Activated CD4-positive, alpha-beta T cell treated with anti-CD3 and anti-CD28 coated beads for 4 hours (primary cell): Measurements from ENCODE around the gene ARSG.
"Not testable (repeated sequence)": the region's sequence is repeated elsewhere in the genome, so short reads cannot be mapped to it uniquely, and the experiment has no call there.

Experiments
- DNase-seq, 2 donors: peaks; one replicate each; pipeline ENCODE4 v3.0.0-alpha.2; 2020

Gene ARSG

DNA sequence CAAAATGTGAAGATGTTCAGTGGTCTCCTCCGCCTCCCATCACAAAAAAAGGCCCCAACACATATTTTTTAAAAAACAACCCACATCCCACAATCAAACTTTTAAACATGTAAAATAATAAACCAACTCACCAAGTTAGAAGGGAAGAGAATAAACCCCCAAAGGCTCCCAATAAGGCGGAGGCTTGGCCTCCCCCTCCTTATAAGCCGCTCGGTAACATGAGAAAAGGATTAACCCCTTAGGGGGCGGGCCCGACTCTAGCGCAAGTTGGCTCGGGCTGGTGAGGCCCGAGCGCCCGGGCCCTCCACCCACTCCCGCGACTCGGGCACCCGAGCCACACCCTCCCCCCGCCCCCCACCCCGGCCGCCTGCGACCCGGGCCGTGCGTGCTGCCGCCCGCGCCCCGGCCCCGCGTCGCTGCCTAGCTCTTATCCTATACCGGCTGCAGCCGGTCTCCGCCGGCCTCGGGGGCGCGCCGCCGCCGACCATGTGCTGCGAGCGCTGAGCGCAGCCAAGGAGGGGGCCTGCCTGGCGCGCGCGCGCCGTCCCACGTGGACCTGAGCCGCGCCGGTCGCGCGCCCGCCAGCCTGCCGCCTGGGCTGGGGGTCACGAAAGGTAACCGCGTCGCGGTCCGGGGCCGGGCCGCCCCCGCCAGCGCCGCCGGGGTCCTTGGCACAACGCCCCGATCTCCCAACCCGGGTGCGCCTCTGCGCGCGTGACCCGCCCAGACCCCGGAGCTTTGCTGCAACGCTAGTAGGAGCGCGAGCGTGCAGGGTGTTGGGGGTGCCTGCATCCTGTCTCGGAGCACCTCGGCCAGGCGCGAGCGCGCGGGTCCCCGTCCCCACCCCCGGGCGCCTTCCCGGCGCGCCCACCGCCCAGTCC is at the start of gene ARSG, which contains the start of gene SLC16A6:
ARSG (plus strand) TSS at position 541 of the 881 bp plus-strand sequence. CDS start 15,999 bp downstream, outside the sequence.
SLC16A6 (minus strand) TSS at position 173 of the 881 bp plus-strand sequence. CDS start 12,807 bp downstream, outside the sequence.
- peak; percentile 75 to 82 for DNase-seq

DNA sequence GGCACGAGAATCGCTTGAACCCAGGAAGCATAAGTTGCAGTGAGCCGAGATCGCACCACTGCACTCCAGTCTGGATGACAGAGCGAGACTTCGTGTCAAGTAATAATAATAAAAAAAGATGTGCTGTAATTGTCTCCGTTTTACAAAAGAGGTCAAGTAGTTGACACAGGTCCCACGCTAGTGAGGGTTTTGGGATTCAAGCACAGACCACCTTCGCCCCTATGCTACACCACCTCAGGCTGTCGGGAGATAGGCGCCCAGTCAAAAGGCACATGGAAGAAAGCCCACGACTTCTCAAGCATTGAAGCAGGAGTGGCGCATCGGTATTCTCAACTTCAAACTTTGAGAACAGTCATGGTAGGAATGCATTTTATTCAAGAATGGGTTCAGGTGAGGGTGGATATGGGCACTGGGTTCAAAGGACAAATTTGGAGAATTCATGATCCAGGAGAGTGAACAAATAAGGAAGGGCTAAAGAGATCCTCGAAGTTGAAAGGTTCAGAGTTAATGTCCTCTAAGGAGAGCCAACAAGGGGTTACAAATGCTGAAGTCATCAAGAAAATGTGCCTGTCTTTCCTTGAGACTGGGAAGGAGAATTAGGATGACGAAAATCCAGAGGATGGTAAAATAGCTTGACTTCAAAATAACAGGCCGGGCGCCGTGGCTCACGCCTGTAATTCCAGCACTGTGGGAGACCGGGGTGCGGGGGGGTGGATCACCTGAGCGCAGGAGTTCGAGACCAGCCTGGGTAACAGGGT is 44.8 kb upstream of the ARSG start:
- no peak for DNase-seq

DNA sequence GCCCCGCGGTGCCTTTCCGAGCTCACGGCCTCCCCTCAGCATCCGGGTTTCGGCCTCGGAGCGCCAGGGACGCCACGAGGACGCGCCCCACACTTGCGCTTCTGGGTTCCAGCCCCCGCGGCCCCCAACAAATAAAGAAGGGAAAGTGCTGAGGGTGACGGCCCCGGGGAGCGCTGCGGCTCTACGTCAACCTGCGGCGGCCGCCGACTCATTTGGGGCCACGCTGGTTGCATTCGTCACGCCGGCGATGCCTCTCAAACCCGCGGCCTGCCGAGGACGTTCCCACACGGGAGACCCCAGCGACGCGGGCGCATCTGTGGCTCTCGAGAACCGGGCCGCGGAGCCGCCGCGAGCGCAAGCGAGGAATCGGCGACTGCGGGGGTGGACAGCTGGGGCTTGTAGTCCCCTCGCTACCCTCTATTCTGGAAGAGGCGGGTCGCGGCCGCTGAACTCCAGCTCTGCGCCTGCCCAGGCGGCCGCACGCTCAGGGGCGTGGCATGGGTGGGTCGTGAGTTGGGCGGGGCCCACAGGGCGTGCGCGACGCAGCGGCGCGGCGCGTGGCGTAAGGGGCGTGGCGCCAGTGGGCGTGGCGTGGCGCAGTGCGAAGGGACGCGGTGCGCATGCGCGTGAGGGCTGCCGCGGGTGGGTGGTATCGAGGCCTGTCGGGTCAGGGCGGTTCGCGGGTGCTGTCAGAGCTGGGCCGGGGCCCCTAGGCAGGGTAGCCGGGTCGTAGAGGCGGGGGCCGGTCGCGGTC is 43.7 kb upstream of the ARSG start, which contains the start of gene AMZ2:
AMZ2 (plus strand) TSS at position 599 of the 754 bp plus-strand sequence. CDS start 2,145 bp downstream, outside the sequence.
- peak; percentile 97 for DNase-seq

DNA sequence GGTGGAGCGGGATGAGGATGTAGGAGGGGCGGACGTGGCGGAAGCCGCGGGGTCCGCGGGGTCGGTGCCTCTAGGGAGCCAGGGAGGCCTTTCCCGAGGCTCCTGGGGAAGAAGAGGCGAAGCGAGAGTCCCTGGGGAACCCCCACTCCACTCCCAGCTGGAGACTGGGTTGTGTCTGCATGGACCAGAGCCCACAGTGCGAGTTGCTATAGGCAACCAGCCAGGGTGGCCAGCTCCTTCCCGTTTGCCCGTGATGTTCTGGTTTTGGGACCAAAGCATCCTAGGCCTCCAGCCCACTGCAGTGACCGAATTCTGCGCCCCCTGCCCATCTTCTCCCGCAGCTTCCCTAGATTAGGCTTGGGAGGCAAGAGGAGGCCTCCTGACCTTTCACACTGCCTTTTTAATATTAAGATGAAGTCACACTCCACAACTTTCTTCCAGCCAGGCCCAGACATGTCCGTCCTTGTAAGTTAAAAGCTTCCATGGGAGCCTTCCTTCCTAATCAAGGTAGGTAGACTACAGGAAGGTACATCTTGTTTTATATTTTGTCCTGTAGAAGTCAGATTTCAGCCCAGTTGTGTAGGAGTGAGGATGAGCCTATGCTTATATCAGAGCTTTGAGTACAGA is 43.0 kb upstream of the ARSG start:
- DNase-seq = peak in 1 of 2 donors; percentile 12

DNA sequence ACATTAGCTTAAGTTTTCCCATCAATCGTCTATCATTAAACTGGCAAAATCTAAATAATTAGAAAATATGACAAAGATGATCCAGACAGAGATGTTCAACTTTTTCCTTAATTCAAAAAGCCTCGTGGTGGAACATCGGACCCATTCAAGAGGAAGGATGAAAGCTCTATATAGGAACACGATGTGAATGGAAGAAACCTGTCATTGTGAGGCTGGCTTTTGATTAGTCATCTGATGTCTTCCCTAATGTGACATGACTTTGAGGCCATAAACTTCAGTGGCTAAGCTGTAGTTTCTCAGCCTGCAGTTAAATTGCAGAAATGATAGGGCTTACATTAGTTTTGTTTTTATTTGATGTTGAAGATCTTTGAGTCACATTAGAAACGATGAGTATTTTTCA is 42.4 kb upstream of the ARSG start:
- DNase-seq = peak; percentile 45 to 47

DNA sequence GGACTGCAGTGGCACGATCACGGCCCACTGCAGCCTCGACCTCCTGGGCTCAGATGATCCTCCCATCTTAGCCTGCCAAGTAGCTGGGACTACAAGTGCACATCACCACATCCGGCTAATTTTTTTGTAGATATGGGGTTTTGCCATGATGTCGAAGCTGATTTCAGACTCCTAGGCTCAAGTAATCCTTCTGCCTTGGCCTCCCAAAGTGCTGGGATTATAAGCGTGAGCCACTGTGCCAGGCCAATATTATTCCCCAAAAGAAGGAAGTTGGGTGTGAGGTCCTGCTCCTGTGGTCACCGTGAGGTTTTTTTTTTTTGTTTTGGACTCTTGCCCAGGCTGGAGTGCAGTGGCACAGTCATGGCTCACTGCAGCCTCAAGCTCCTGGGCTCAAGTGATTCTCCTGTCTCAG is 41.9 kb upstream of the ARSG start:
- no peak for DNase-seq

DNA sequence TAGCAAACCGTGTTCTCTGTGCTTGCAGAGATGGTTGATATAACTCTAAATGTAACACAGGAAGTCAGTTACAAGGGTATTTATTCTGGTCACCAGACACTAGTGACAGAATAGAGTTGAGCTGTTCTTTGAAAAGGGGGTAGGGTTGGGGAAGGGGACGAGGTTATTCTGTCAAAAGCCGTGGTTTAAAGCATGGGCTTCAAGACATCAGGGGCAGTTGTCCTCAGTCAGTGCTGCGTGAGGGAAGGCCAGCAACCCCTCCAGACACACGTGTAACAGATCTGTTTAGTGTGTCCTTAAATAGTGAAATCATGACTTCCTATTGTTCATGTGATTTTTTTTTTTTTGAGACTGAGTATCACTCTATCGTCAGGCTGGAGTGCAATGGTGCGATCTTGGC is 37.9 kb upstream of the ARSG start:
- peak in 1 of 2 donors; percentile 11 for DNase-seq

DNA sequence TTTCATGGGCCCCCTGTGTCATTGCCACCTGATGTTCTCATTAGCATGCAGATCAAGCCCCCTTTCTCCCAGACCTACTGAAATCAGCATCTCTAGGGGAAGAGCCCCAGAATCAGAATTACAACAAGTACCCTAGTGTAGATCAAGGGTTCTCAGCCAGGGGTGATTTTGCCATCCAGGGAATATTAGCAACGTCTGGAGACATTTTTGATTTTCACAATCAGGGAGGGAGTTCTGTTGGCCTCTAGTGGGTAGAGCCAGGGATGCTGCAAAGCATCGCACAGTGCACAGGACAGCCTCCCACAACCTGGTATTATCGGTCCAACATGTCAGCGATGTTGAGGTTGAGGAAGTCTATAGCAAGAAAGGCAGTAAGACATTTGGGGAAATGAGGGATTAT is 36.1 kb upstream of the ARSG start:
- no peak for DNase-seq

DNA sequence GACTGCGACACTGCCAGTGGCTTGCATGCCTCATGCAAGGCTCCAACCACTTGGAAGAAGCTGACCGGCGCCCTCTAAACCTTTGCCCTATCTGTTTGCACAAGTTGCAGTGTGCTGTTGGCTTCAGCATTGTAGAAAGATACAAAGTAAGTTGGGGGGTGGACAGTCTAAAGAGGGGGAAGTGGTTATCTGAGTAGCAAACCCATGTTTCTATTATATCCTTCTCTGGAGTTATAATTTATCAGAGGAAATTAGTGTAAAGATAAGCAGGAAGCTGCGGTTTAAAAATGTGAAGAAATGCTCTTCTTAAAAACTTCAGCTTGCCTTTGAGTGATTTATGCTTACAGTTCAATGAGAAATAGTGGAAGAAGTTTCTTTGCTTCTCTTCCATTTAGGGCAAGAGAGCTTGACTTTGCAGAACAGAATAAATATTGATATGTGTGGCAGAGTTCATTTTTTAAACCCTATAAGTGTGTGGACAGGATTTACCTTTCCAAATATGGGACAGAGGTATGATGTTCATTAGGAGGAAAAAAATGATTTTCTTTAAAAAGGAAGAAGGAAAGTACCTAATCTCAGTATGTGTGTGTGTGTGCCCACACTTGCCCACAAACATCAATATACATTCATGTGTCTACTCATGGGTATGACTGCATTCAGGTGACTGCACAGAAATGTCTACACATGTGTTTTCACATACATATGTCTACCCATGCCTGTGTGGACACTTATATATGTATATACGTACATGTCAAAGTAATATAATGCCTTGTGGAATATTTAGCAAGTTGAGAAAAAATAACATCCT is 35.4 kb upstream of the ARSG start:
- peak in 1 of 2 donors; percentile 25 for DNase-seq

DNA sequence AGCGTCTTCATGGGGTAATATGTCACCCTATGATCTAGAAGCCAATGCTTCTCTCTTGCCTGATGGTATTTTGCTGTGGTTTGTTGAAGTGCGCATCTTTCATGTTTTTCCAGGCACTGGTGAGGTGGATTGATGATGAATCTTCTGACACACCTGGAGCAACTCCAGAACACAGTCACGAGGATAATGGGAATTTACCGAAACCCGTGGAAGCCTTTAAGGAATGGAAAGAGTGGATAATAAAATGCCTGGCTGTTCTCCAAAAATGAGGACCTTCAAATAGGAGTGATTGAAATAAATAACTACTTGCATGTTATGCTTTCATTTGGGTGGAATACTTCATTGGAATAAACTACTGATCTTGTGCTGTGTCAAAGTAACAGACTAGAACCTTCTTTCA is 34.6 kb upstream of the ARSG start:
- not testable (repeated sequence) for DNase-seq

DNA sequence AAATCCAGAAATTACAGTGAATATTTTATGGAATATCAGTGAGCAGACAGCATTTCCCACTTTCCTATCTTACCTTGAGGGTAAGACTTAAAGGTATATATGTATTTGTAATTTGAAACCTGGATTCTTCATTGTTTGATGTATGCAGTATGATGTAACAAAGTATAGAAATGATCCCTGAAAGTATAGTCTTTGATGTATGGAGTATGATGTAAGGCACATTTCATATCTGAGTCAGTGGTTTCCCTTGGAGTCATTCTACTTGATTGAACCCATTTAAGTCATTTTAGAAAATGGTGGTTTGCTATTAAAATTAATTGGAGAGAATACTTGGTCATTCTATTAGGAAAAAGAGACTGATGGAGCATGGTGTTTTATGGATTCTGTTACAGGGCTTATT is 33.4 kb upstream of the ARSG start:
- DNase-seq = no peak

DNA sequence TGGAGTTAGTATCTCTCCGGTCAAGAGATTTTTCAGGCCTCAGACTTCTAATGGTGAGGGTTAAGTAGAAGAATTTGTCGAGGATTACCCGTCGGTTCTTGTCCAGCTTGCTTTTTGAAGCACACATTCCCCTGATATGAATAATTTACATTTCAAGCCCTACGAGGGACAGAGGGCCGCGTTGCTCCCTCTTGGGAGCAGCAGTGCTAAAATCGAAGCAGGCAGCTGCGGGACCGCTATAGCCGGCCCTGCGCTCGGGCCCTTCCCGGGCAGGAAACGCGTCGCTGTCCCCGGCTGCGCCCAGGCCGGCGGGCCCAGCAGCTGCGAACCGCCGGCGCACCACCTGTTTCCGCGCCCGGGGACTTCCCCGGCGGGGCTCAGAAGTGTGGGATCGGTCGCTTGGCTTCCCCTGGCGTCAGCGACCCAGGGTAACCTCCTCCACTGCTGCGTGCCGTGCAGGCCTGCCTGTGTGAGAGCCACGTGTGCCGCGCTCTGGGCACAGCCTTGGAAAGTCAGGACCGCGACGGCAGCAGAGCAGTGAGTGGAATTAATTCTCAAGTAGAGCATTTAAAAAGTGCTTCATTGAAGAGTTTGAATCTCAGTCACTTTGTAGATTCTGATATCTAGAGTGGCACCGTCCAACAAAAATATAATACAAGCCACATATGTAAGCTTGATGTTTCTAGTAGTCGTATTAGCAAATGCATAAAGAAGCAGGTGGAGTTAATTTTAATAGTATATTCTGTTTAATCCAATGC is 32.2 kb upstream of the ARSG start:
- peak; percentile 54 to 76 for DNase-seq

DNA sequence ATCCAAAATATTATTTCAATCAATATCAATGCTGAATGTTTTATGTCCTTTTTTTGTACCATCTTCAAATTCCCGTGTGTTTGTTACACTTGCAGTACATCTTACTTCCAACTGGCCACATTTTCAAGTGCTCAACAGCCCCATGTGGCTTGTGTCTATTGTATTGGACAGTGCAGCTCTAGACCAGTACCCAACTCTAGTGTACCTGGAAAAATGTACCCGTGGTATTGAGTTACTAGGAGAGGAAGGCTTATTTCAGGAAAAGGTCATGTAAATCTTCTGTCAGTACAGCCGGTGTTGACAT is 31.7 kb upstream of the ARSG start:
- DNase-seq = not testable (repeated sequence)

DNA sequence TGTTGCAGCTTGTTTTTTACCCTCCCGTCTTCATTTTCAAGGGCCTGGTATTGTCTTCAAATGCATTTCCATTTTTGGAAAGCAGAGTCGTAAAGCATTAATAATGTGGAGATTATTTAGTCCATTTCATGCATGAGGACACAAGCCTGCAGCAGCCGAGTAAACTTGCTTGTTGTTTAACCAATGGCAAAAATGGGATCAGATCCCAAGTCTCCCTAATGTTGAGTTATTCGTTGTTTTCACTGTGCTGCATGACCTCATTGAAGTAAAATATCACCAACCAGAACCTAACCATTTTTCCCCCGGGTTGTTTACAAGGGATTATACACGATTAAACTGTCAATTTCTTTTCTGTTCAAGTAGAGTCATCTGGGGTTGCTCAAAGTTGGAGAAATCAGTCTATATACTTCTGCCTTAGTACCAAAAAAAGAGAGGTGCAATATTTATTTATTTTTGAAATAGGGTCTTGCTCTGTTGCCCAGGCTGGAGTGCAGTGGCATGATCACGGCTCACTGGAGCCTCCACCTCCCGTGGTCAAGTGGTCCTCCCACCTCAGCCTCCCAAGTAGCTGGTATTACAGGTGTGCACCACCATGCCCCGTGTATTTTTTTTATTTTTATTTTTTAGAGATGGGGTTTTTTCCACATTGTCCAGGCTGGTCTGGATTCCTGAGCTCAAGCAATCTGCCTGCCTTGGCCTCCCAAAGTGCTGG is 31.1 kb upstream of the ARSG start:
- DNase-seq = no peak

DNA sequence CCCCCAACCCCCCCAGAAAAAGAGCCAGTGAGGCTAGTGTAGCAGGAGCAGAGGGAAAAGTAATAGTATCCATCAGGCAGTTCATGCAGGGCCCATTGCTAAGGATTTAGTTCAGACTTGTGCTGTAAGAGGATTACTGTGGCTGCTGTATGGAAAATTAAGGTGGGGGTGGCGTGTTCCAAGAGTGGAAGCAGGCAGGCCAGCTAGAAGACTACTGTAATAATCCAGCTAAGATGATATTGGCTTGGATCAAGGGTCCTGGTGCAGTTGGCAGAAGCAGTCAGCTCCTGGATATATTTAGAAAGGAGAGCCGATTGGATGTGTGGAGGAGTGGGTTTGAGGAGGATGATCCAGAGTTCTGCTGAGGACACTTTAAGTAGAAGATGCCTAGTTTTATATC is 28.8 kb upstream of the ARSG start:
- not testable (repeated sequence) for DNase-seq

DNA sequence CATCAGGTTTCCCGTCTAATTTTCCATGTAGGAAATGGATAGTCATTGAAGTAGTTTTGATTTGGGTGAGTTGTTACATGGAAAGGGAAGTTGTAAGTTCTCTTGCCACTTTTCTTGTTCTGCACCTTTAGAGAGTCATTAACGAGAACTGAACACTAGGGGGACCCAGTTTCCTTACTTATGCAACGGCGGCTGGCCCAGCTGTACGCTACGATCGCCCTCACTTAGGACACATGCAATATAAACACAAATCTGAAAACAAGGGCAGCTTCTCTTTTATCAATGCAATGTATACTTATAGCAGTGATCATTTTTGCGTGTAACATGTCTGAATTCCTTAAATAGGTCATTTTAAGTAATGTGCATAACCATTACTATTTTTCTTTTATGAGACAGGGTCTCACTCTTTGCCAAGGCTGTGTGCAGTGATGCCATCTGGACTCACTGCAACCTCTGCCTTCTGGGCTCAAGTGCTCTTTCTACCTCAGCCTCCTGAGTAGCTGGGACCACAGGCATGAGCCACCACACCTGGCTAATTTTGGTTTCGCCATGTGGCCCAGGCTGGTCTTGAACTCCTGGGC is 28.1 kb upstream of the ARSG start:
- DNase-seq = peak in 1 of 2 donors; percentile 25

DNA sequence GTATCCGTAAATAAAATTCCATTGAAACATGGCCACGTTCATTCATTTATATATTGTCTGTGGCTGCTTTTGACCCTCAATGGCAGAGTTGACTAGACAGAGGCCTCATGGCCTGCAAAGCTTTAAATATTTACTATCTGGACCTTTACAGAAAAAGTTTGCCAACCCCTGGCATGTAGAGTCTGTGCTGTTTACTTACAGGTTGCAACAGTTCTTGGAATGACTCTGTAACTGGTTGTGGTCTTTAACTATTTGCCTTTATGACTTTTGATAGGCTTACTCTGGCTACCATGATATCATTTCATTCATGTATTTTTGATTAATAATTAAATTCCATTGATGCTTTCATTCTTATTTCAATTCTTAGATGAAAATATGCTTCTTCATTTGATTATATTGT is 25.5 kb upstream of the ARSG start:
- DNase-seq = not testable (repeated sequence)

DNA sequence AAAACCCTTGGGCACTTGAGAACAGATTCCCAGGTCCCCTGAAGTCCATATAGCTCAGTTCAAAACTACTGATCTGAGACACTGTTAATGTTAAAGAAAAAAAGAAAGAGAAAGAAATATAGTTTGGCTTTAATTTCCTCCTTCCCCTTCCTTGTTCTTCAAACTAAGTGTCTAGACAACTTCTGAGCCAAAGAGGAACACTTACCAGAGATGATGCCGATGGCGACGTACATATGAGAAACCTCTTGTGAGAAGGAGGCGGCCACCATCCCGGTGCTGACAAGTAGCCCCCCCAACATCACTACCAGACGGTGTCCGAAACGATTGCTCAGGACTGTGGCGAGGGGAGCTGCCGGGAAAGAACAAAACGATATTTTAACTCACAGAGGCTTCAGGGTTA is 17.6 kb upstream of the ARSG start:
- no peak for DNase-seq

DNA sequence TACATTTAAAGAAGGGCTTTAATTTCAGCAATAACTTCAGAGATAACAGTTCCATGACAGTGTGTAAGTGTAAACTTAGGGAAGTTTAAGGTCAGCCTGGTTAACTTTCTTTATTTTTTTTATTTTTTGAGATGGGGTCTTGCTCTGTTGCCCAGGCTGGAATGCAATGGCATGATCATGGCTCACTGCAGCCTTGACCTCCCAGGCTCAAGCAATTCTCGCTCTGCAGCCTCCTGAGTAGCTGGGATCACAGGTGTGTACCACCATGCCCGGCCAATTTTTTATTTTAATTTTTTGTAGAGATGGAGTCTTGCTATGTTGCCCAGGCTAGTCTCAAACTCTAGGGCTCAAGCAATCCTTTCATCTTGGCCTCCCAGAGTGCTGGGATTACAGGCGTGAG is 15.0 kb upstream of the ARSG start:
- DNase-seq = not testable (repeated sequence)

DNA sequence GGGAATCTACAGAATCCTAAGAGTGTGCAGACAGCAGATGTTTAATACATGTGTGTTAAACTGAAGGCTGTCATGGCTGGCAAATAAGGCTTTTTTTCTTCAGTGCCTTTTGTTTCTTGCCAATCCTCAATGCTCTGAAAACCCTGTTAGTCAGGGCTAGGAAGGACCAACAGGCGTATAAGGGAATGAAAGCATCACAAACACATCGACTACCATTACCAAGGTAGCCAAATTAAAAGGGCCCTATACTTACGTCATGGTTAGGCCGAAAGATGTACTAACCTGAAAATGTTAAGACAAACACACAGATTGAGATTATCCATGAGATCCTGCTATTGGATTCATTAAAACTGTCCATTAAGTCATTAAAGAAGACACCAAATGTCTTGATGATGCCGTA is 13.5 kb upstream of the ARSG start:
- no peak for DNase-seq
